ENCODE measurements around the gene CHST7. TPM values are rescaled to one million over a fixed set of nuclear protein-coding genes. Genes with fewer than 3 reads are reported as not detected.
A peak's percentile ranks its signal among the peaks of the same experiment; 100 is the strongest.

Gene CHST7
- total and polyA plus RNA-seq, 10 of the 15 experiments (the other 5 are each of a cell fraction or from before 2014, with no cell fraction given): 0.58 to 11.0 (median 5.4) TPM

GRCh38 chrX:46628460-46629371 is 55.2 kb downstream of the CHST7 start (continued):
- TF ChIP-seq MXI1 (IDR thresholded peaks at IDR 0.05; ENCODE audit: low read depth, low read length) (no peak), GABPA (IDR thresholded peaks at IDR 0.05; ENCODE audit: low read depth) (0 out of 2 replicates have a peak, but pooled peaks have one; percentile 37), EGR1 (IDR thresholded peaks at IDR 0.05; ENCODE audit: borderline replicate concordance in 1 of 2, low read depth in 2 of 2, low read length in 2 of 2) (no peak), CHD2 (IDR thresholded peaks at IDR 0.05; ENCODE audit: borderline replicate concordance, low read depth, low read length) (no peak), SMAD1 (IDR thresholded peaks at IDR 0.05; ENCODE audit: low read depth, partially characterized antibody) (no peak), SMAD5 (IDR thresholded peaks at IDR 0.05; ENCODE audit: low read depth) (no peak; the same call in 1 of the 2 replicates), ESRRA (IDR thresholded peaks at IDR 0.05; ENCODE audit: low read length) (no peak), E2F8 (IDR thresholded peaks at IDR 0.05; ENCODE audit: low read depth, partially characterized antibody) (no peak), ZNF24 (IDR thresholded peaks at IDR 0.05) (no peak), KAT2A (conservative IDR thresholded peaks at IDR 0.05; ENCODE audit: control insufficient read depth, low read depth, low read length) (no peak), HDGF (IDR thresholded peaks at IDR 0.05) (no peak), ZBTB33 (IDR thresholded peaks at IDR 0.05) (no peak), SUPT20H (IDR thresholded peaks at IDR 0.05; ENCODE audit: borderline replicate concordance, control insufficient read depth, low read depth, low read length) (no peak), KLF5 (IDR thresholded peaks at IDR 0.05; ENCODE audit: partially characterized antibody) (no peak), RELA (IDR thresholded peaks at IDR 0.05; ENCODE audit: borderline replicate concordance, partially characterized antibody) (peak; percentile 64), E2F4 (IDR thresholded peaks at IDR 0.05; ENCODE audit: low read depth, low read length) (no peak), SMC3 (IDR thresholded peaks at IDR 0.05; ENCODE audit: borderline replicate concordance, low read length) (no peak; the same call in 1 of the 2 replicates), HSF1 (IDR thresholded peaks at IDR 0.05; ENCODE audit: low read depth, low read length) (no peak), POLR2AphosphoS2 (IDR thresholded peaks at IDR 0.05; ENCODE audit: low read depth, low read length) (no peak), BHLHE40 (IDR thresholded peaks at IDR 0.05; ENCODE audit: borderline replicate concordance in 1 of 2, low read depth in 2 of 2, low read length in 1 of 2) (peak; percentile 62 to 66; a peak in 3 of 4 replicates), FOS (IDR thresholded peaks at IDR 0.05; ENCODE audit: borderline replicate concordance, extremely low read depth, insufficient read length) (no peak), POU2F2 (IDR thresholded peaks at IDR 0.05; ENCODE audit: borderline replicate concordance, low read depth, low read length) (peak; percentile 85; the same call in 2 of the 3 replicates)

Data from GM12878 (cell line).